Fibroblast of pulmonary artery (primary cell): ENCODE data around the gene MANEA.
"Not testable (repeated sequence)": the region's sequence is repeated elsewhere in the genome, so short reads cannot be mapped to it uniquely, and the experiment has no call there.

Experiments used
- DNase-seq: peaks from one replicate; pipeline ENCODE4 v3.0.0-alpha.2; 2010; ENCODE audit warnings: low read depth
- H3K4me3 ChIP-seq: replicated peaks from 2 replicates; pipeline ENCODE4 v1.5.1; 2011; ENCODE audit warnings: low read depth, mild to moderate bottlenecking, control low read depth, low read length, moderate library complexity
- TF ChIP-seq, protein P1 (sequence below): IDR thresholded peaks from 2 replicates; pipeline ENCODE4 v1.5.1; 2011; ENCODE audit warnings: mild to moderate bottlenecking, control low read depth, low read length, inconsistent platforms; ENCODE audit errors: missing control alignments

The MANEA gene

DNA sequence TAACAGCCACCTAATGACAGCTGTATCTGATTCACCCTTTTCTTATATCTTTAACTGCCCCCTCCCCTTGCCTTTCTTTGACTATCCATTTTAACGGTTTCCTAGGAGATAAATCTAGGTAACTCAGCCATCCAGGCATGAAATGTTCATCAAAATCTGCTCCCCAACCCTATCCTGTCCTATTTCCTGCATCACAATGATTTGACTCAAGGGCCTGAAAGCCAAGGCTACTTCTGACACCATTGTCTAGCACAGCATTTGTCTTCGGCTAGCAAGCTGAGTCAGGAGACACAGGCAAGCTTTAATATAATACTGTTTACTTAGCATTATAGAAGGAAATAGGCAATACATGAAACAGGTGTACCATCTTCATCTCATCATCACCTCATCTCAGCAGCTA lies 31.6 kb upstream of the MANEA start:
- no peak overlapping the region for H3K4me3 ChIP-seq
- TF ChIP-seq, protein P1, sequence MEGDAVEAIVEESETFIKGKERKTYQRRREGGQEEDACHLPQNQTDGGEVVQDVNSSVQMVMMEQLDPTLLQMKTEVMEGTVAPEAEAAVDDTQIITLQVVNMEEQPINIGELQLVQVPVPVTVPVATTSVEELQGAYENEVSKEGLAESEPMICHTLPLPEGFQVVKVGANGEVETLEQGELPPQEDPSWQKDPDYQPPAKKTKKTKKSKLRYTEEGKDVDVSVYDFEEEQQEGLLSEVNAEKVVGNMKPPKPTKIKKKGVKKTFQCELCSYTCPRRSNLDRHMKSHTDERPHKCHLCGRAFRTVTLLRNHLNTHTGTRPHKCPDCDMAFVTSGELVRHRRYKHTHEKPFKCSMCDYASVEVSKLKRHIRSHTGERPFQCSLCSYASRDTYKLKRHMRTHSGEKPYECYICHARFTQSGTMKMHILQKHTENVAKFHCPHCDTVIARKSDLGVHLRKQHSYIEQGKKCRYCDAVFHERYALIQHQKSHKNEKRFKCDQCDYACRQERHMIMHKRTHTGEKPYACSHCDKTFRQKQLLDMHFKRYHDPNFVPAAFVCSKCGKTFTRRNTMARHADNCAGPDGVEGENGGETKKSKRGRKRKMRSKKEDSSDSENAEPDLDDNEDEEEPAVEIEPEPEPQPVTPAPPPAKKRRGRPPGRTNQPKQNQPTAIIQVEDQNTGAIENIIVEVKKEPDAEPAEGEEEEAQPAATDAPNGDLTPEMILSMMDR, result no peak
- no peak for DNase-seq

DNA sequence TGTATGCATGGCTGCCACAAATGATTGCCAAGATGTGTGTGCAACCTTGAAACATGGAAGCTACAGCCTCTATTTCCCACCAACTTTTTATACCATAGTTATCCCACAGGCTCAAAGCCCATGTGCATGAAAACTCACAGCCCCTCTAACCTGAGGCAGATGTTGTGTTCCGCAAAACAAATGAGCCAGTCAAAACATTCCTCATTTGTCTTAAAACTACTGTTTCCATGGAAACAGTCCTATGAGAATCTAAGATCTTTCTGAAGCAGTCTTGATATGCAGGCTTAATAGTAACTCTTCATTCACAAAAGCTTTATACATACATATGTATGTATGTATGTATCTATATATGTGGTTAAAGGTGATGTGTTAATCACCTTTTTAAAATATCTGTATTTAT lies 31.2 kb upstream of the MANEA start:
- TF ChIP-seq, protein P1, result no peak
- DNase-seq, result no peak
- no peak overlapping the region for H3K4me3 ChIP-seq

DNA sequence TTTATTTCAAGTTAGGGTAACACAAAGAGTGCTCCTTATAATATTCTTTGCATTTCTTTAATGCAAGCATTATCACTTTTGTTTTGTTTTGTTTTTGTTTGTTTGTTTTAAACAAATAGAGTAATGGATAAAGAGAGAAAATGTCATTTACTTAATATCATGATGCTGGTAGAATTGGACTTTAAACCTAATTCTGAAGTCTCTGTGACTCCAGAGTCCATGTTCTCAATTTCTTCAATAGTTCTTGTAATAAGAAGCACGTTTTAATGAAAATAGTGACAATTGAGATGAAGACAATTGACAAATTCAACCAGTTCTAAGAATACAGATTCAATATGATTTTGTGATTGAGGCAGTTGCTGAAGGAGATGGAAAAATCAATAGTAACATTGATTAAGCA lies 30.3 kb upstream of the MANEA start:
- TF ChIP-seq, protein P1, result no peak
- H3K4me3 ChIP-seq, result no peak overlapping the region
- no peak for DNase-seq

DNA sequence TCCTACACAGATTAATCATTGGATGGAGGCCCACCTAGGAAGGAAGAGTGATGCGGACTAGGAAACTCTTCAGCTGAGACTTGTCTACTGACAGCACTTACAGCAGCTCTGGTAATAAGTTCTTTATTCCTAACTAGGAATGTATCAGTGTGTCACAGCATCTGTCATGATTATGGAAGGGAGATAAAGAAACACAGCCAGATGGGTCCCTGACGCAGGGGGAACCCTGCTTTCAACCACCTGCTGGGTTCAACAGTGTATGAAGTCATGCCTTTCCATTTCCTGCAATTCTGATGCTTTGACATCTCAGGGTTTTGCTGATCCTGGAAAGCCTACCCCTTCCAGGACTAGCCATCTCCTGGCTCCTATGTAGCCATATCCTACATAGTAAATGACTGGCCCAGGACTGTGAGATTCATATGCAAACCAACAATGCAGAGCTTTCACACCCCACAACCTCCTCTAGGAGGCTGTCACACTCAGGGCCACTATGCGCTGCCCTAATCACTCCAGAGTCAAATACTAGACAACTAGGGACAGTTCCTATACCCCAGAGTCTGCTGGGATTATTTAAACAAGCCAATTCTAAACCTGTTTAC lies 29.0 kb upstream of the MANEA start:
- TF ChIP-seq, protein P1, result no peak
- no peak overlapping the region for H3K4me3 ChIP-seq
- no peak for DNase-seq

DNA sequence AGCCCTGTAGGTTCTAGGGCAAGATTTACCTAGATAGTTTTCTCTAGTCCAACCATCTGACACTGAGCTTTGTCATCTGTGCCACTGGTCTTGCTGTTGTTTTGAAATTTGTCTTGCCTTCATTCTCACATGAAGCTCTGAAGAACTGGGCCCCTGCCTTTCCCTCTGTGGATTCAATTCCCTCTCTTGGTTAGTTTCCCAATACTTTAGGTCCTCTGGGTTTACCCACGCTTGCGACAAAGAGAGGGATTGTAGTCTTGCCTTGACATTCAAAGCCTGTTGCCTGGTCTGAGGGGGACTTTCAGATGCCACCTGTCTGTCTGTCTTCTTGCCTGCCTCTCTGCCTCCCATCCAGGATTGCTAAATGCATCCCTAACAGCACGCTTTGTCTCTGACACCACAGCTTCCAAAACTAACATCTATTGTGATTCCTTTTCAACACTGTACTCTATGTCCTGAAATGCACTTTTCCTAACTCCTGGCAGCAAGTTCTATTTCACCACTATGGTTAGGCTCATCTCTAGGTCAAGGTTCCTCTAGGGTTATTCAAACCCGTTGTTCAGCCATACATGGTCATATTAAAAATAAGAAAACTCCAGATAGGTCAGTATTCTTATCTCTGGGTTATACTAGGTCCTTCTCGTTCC lies 25.5 kb upstream of the MANEA start:
- no peak overlapping the region for H3K4me3 ChIP-seq
- DNase-seq, result no peak
- TF ChIP-seq, protein P1, result no peak

DNA sequence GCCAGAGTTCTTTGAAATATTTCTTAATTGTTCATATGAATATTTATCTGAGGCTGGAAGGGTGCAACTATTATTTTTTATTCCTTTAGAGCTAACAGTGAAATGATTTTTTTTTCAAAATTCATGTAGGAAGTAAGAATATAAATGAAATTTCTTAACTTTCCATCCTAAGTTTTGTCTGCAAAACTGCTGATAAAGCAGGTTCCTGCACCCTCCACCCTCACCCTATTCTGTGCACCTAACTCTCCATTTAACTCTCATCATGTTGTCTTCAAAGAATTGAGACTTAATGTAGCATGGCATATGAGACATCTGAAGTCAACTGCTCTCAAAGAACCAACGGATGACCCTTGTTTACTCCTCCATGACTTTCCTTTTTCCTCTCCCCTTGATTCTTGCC lies 23.5 kb upstream of the MANEA start:
- no peak for DNase-seq
- TF ChIP-seq, protein P1, result no peak
- no peak overlapping the region for H3K4me3 ChIP-seq

DNA sequence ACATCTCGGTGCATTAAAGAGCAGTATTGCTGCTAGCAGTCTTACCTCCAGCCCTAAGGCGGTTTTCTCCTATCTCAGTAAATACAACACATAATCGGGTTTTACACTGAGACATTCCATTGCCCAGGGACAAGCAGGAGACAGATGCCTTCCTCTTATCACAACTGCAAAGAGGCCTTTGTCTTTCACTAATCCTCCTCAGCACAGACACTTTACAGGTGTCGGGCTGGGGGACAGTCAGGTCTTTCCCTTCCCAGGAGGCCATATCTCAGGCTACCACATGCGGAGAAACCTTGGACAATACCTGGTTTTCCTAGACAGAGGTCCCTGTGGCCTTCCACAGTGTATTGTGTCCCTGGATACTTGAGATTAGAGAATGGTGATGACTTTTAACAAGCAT lies 16.4 kb upstream of the MANEA start:
- H3K4me3 ChIP-seq, DNase-seq: not testable (repeated sequence)
